Bronchial epithelial cell (primary cell): Measurements from ENCODE around the gene TTLL11. TPM values are rescaled to one million over a fixed set of nuclear protein-coding genes. Genes with fewer than 3 reads are reported as not detected.

Experiments
- DNase-seq: peaks from one replicate; pipeline ENCODE4 v3.0.0-alpha.2; 2010; ENCODE audit warnings: low read depth
- FAIRE-seq: peaks from 2 replicates; lab custom pipeline; 2011; peaks lifted over from hg19 to GRCh38; lab: Jason Lieb, UNC
- H3K27me3 ChIP-seq: 2 replicates; pipeline ENCODE4 v1.5.1; 2011; ENCODE audit warnings: low read length; ENCODE audit not compliant: control insufficient read depth, insufficient read depth
- H3K36me3 ChIP-seq: 2 replicates; pipeline ENCODE4 v1.5.1; 2011; ENCODE audit warnings: low read length; ENCODE audit not compliant: control insufficient read depth, insufficient read depth
- H3K4me3 ChIP-seq: 2 replicates; pipeline ENCODE4 v1.5.1; 2011; ENCODE audit warnings: mild to moderate bottlenecking, low read depth, low read length, control low read depth
- total RNA-seq: library from RNA; depleted of rRNA; stranded (reverse); fragments of >200 nt; gene quantifications from 2 replicates; pipeline ENCODE4 v1.2.1, GENCODE V29; 2014
- TF ChIP-seq, protein P1 (sequence below): IDR thresholded peaks from 2 replicates; pipeline ENCODE4 v1.5.1; 2011; ENCODE audit warnings: mild to moderate bottlenecking, moderate library complexity, low read length, control low read depth, inconsistent platforms; ENCODE audit not compliant: insufficient read depth, severe bottlenecking

TTLL11 gene
- total RNA-seq, 1 donor from 2014 or later, result 1.8 TPM

DNA sequence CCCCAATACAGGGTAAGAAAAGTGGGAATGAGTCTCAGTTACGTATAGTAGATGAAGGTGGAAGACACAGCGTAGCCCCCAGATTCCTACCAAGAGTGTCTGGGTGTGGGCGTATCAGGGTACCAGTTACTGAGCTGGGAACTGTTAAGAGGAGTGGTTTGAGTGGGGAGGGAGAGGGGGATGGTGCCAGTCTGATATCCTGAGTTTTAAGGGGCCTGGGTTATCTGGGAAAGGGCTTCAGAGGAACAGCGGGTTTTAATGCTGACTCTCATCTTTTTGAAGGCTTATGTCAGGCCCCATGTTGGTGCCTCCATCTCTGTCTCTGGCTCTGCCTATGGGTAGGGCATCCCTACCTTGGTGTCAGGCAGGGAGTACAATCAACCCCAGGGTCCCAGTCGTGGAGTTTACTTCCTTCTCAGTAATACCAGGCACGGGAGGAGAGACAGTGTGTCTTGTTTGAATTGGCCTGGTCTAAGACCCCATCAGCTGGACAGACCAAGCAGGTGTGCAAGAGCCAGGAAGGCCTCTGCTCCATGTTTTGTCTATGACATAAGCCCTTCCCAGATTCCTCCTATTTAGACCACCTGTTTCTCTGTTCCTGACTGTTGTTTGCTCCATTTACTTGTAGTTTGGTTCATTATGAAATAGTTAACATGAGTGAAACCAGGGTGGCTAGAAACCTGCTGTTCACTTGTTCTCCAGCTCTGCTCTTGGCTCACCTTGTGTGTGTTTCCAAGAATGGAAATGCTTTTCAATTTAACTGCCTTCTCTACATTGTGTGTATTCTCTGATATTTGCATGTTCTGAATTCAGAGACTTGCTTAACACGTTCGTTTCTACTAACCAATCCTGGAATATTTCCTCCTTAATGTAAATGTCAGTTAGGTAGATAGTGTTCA, 316.1 kb downstream of the TTLL11 start:
- FAIRE-seq (no peak), DNase-seq (no peak)
- Histone ChIP-seq H3K27me3 (no peaks in the 10 kb centered on the region), H3K36me3 (peaks cover 57% of the 10 kb centered on the region), H3K4me3 (no peak overlapping the region)
- TF ChIP-seq, protein P1, sequence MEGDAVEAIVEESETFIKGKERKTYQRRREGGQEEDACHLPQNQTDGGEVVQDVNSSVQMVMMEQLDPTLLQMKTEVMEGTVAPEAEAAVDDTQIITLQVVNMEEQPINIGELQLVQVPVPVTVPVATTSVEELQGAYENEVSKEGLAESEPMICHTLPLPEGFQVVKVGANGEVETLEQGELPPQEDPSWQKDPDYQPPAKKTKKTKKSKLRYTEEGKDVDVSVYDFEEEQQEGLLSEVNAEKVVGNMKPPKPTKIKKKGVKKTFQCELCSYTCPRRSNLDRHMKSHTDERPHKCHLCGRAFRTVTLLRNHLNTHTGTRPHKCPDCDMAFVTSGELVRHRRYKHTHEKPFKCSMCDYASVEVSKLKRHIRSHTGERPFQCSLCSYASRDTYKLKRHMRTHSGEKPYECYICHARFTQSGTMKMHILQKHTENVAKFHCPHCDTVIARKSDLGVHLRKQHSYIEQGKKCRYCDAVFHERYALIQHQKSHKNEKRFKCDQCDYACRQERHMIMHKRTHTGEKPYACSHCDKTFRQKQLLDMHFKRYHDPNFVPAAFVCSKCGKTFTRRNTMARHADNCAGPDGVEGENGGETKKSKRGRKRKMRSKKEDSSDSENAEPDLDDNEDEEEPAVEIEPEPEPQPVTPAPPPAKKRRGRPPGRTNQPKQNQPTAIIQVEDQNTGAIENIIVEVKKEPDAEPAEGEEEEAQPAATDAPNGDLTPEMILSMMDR, result no peak

DNA sequence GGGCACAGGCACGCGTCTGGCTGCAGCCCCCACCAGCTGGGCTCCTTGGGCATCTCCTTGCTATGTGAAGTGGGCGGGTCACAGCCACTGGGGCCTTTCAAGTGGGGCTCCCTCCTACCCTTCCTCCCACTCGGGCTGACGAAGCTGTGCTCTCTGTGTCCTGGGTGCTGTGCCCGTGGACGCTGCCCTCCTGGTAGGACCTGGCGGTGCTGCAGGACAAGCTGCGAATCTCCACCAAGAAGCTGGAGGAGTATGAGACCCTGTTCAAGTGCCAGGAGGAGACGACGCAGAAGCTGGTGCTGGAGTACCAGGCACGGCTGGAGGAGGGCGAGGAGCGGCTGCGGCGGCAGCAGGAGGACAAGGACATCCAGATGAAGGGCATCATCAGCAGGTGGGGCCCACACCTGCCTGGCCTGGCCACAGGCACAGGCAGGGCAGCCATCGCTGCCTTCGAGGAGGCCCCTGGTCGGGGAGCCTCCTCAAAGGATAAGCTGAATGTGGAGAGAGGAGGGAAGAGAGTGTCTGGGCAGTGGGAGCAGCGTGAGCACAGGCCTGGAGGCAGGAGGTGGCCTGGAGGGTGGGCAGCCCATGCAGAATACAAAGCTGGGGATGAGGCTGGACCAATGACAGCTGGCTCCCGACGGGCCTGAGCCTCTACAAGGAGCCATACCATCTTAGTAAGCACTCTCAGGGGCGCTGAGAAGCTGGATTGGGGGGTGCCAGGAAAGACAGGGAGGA, 316.9 kb downstream of the TTLL11 start:
- Histone ChIP-seq H3K4me3 (no peak overlapping the region), H3K36me3 (peaks cover 54% of the 10 kb centered on the region), H3K27me3 (no peaks in the 10 kb centered on the region)
- DNase-seq (no peak), FAIRE-seq (no peak)
- TF ChIP-seq, protein P1, result no peak

DNA sequence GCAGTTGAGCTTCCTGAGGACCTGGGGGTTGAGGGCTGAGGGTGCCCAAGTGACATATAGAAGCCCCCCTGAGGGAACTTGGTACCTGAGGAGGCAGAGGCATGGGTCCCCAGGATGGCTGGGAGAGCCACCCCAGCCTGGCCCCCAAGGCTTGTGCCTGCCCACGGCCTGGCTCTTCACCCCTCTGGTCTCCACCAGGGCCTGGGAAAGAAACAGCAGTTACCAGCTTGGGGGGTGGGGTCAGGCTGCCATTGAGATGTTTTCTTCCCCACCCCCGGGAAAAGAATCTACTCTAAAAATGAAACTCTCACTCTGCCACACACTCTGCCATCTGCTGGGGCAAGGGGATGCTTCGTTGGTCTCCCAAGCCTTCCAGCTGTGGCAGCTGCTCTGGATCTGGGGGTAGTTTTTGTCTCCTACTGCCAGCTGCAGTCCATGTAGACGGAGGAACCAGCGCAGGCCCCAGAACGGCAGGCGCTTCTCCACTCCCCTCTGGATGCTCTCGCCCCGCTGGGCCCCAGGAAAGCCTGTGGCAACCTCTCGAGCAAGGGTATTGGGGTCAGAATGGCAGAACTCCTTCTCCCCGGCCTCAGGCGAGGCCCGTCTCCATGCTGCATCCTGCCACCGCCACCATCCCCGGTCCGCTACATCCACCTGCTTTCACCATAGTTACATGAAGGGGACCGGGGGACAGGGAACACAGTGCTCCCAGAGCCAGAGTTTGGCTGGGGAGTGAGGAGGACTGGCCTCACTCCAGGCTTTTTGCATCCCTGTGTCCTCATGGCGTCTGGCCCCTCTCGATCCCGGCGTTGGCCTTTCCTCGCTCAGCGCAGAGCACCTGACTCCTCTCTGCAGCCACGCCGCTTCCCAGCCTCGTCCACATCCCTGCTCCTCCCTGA, 318.1 kb downstream of the TTLL11 start:
- FAIRE-seq, result no peak
- Histone ChIP-seq H3K27me3 (no peaks in the 10 kb centered on the region), H3K36me3 (peaks cover 61% of the 10 kb centered on the region), H3K4me3 (no peak overlapping the region)
- no peak for DNase-seq
- TF ChIP-seq, protein P1, result no peak

DNA sequence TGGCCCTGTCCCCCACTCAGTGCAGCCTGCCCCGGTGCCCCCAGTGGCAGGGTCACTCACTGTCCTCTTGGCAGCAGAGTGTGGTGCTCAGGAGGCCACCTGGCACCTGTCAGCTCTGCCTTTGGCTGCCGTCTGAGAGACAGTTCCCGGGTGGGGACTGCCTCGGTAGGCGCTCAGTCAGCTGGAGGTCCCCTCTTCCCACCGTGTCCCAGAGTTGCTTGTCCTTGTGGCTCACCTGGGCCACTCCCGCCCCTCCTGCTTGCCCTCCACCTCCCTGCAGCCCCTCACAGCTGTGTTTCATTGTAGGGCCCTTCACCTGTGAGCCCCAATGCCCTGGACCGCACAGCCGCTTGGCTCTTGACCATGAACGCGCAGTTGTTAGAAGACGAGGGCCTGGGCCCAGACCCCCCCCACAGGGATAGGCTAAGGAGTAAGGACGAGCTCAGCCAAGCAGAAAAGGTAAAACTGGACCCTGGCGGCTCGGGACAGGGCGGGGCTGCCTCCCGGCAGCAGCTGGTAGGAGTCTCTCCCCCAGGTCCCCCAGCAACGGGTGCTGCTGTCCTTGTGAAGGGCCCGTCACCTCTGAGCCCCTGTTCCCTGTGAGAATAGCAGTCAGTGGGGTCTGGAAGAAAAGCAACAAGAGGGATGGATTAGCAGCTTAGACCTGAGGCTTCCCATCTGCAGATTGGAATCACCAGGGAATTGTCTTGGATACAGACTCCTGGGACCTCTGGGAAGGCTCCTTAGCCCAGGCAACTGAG, 319.0 kb downstream of the TTLL11 start:
- Histone ChIP-seq H3K36me3 (peaks cover 62% of the 10 kb centered on the region), H3K27me3 (no peaks in the 10 kb centered on the region), H3K4me3 (no peak overlapping the region)
- TF ChIP-seq, protein P1, result no peak
- DNase-seq (no peak), FAIRE-seq (no peak)
